H1 (cell line): ENCODE measurements around the gene ZNF609.

Source experiments
- CHD2 ChIP-seq: IDR thresholded peaks from 2 replicates; pipeline ENCODE4 v1.6.1; 2012; ENCODE audit warnings: low read length, improper control_type of control experiment
- CTCF ChIP-seq, 3 experiments: IDR thresholded peaks; 1 replicate in 2 of 3; 2 replicates in 1 of 3; pipeline versions ENCODE4 v1.5.1 to v1.6.1; 2011; ENCODE audit warnings: low read length in 3 of 3, mild to moderate bottlenecking in 3 of 3, inconsistent platforms in 2 of 3, low read depth in 1 of 3, moderate library complexity in 1 of 3; ENCODE audit not compliant: insufficient read depth in 1 of 3; ENCODE audit errors: control extremely low read depth in 1 of 3
- EZH2 ChIP-seq: fragments of 200-600 bp; sonication (generic); IDR thresholded peaks from 2 replicates; pipeline ENCODE4 v1.7.1; 2012; ENCODE audit warnings: low read depth, mild to moderate bottlenecking, moderate library complexity, low read length, inconsistent platforms; ENCODE audit not compliant: severe bottlenecking
- FOSL1 ChIP-seq: IDR thresholded peaks from 2 replicates; pipeline ENCODE4 v1.6.1; 2011; ENCODE audit warnings: mild to moderate bottlenecking, low read depth, low read length, moderate library complexity; ENCODE audit not compliant: insufficient read depth
- GTF2F1 ChIP-seq: IDR thresholded peaks from 2 replicates; pipeline ENCODE4 v1.6.1; 2012; ENCODE audit warnings: low read depth, low read length, improper control_type of control experiment, borderline replicate concordance
- HDAC6 ChIP-seq: IDR thresholded peaks from one replicate; pipeline ENCODE4 v1.7.1; 2012; ENCODE audit warnings: low read depth, mild to moderate bottlenecking, inconsistent platforms, low read length, moderate library complexity
- KDM1A ChIP-seq: fragments of 200-600, 300-600 bp; sonication (generic); IDR thresholded peaks from 2 replicates; pipeline ENCODE4 v1.7.1; 2016; ENCODE audit warnings: mild to moderate bottlenecking, low read length, borderline replicate concordance
- MAFK ChIP-seq: IDR thresholded peaks from 2 replicates; pipeline ENCODE4 v1.6.1; 2012; ENCODE audit warnings: low read depth, mild to moderate bottlenecking, improper control_type of control experiment, low read length
- POLR2A ChIP-seq, 2 experiments: IDR thresholded peaks; 1 replicate in 1 of 2; 2 replicates in 1 of 2; pipeline ENCODE4 v1.6.1; 2011; ENCODE audit warnings: low read depth in 2 of 2, low read length in 2 of 2, mild to moderate bottlenecking in 2 of 2; ENCODE audit errors: control extremely low read depth in 1 of 2
- POU5F1 ChIP-seq: IDR thresholded peaks from 2 replicates; pipeline ENCODE4 v1.6.1; 2011; ENCODE audit warnings: low read depth, mild to moderate bottlenecking, low read length, moderate library complexity
- RAD21 ChIP-seq, 2 experiments: IDR thresholded peaks in 1 of 2; conservative IDR thresholded peaks in 1 of 2; 2 replicates each; pipeline ENCODE4 v1.6.1; 2011; ENCODE audit warnings: low read depth in 2 of 2, low read length in 2 of 2, improper control_type of control experiment in 1 of 2, inconsistent platforms in 1 of 2, mild to moderate bottlenecking in 1 of 2, moderate library complexity in 1 of 2
- RNF2 ChIP-seq: fragments of 200-900, 300-1000 bp; sonication (generic); IDR thresholded peaks from 2 replicates; pipeline ENCODE4 v1.7.1; 2016; ENCODE audit warnings: borderline replicate concordance, low read depth, mild to moderate bottlenecking, antibody characterized with exemption, low read length; ENCODE audit not compliant: poor library complexity, severe bottlenecking; ENCODE audit errors: missing control alignments
- SIN3A ChIP-seq, 2 experiments: IDR thresholded peaks in 1 of 2; conservative IDR thresholded peaks in 1 of 2; 2 replicates each; pipeline ENCODE4 v1.6.1; 2011 to 2012; ENCODE audit warnings: low read length in 2 of 2, improper control_type of control experiment in 1 of 2, low read depth in 1 of 2, mild to moderate bottlenecking in 1 of 2
- SIRT6 ChIP-seq: IDR thresholded peaks from one replicate; pipeline ENCODE4 v1.7.1; 2012; ENCODE audit warnings: low read length, inconsistent platforms

- TF ChIP-seq CHD2 (no peak), HDAC6 (no peak), CTCF (IDR thresholded peaks at IDR 0.05; ENCODE audit: control extremely low read depth in 1 of 3, insufficient read depth in 1 of 3, low read depth in 1 of 3, low read length in 3 of 3) (no peak), EZH2 (no peak), SIN3A (conservative IDR thresholded peaks at IDR 0.05 in 1 of 2, IDR thresholded peaks at IDR 0.05 in 1 of 2; ENCODE audit: low read depth in 1 of 2, low read length in 2 of 2) (no peak), POLR2A (IDR thresholded peaks at IDR 0.05; ENCODE audit: control extremely low read depth in 1 of 2, low read depth in 2 of 2, low read length in 2 of 2) (no peak), POU5F1 (no peak), FOSL1 (no peak), GTF2F1 (no peak), RNF2 (no peak), KDM1A (no peak), MAFK (no peak), SIRT6 (no peak), RAD21 (IDR thresholded peaks at IDR 0.05 in 1 of 2, conservative IDR thresholded peaks at IDR 0.05 in 1 of 2; ENCODE audit: low read depth in 2 of 2, low read length in 2 of 2) (no peak)
Measured at GRCh38 chr15:64568765-64569164, 108.4 kb downstream of the ZNF609 start.
